Measurements from ENCODE around the gene RTN4.

GRCh38 chr2:54944724-54945326 lies 105.4 kb downstream of the RTN4 start:
- TF ChIP-seq CTCF (IDR thresholded peaks at IDR 0.05): no peak
- no peak for TF ChIP-seq REST (IDR thresholded peaks at IDR 0.05; ENCODE audit: insufficient read depth in 1 of 2, low read depth in 2 of 2, low read length in 1 of 2)
- TF ChIP-seq POLR2AphosphoS5 (IDR thresholded peaks at IDR 0.05; ENCODE audit: low read depth, low read length): no peak
- no peak for TF ChIP-seq TCF7L2 (IDR thresholded peaks at IDR 0.05; ENCODE audit: low read depth, low read length)
- TF ChIP-seq SIN3A (IDR thresholded peaks at IDR 0.05; ENCODE audit: borderline replicate concordance, insufficient read depth, low read depth, low read length): no peak

Measured in Panc1 (cell line).